ENCODE data around the gene NADK. TPM values are rescaled to one million over a fixed set of nuclear protein-coding genes. Genes with fewer than 3 reads are reported as not detected.
"Not testable (repeated sequence)": the region's sequence is repeated elsewhere in the genome, so short reads cannot be mapped to it uniquely, and the experiment has no call there.

NADK gene
- total RNA-seq, 6 experiments from 2014 or later, result 80.3 to 143 (median 100) TPM

DNA sequence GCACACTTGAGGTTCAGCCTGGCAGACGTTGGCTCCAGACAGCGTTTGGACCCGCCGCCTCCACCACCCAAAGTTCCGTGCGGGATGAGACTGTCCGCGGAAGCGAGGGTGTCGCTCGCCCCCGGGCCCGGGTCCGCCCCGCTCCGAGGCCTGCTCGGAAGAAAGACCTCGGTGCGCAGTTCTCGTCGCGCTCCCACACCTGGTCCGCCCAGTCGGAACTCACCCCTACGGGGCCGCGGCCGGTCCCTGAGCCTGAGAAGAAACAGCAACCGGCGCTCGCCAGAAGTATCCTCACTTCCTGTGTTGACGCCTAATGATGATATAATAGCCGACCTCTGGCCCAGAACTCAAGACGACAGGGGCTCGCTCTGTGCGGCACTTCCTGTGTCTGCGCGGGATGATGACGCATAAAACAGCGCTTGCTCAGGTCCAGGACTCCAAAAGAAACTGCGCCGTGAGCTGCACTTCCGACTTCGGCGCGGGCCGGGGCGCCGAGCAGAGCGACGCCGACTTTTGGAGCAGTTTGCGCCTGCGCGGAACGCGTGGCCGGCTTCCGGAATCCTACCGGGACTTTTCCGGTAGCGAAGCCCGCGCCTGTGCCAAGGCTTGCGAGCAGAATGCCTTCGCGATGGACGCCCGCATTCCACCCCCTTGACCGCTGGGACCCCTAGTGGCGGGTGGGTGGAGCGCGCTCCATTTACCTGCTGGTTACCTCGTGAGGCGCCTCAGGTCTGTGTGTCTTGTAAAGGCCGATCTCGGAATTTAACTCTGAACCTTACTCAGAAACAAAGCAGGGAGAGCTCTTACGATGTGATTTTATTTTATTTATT is 54.0 kb downstream of the NADK start, which contains the start of gene CDK11A:
CDK11A (minus strand) TSS at position 323 of the 830 bp plus-strand sequence. CDS start 1,539 bp downstream, outside the sequence.
- H3K4me3 ChIP-seq, result peak within 1 kb of the TSS; percentile 50 to 65 (median 58)
- H3K36me3 ChIP-seq; H3K27me3 ChIP-seq; H3K4me1 ChIP-seq; H3K9me3 ChIP-seq; intact Hi-C loops (cut with DNase I): not testable (repeated sequence)
- peak; percentile 95 to 98 (median 97) for DNase-seq
- ATAC-seq, result peak; percentile 93 to 96 (median 95)
- WGBS (ENCODE audit: insufficient coverage, low coverage, low lambda C conversion rate, missing lambda C conversion rate), result 0% methylated on average over 11 of the region's 78 CpGs
- peak within 1 kb of the TSS; percentile 37 to 74 (median 63) for H3K27ac ChIP-seq
- peak; percentile 77 for TF ChIP-seq POLR2A (IDR thresholded peaks at IDR 0.05)
- TF ChIP-seq, protein P1, sequence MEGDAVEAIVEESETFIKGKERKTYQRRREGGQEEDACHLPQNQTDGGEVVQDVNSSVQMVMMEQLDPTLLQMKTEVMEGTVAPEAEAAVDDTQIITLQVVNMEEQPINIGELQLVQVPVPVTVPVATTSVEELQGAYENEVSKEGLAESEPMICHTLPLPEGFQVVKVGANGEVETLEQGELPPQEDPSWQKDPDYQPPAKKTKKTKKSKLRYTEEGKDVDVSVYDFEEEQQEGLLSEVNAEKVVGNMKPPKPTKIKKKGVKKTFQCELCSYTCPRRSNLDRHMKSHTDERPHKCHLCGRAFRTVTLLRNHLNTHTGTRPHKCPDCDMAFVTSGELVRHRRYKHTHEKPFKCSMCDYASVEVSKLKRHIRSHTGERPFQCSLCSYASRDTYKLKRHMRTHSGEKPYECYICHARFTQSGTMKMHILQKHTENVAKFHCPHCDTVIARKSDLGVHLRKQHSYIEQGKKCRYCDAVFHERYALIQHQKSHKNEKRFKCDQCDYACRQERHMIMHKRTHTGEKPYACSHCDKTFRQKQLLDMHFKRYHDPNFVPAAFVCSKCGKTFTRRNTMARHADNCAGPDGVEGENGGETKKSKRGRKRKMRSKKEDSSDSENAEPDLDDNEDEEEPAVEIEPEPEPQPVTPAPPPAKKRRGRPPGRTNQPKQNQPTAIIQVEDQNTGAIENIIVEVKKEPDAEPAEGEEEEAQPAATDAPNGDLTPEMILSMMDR (IDR thresholded peaks at IDR 0.05), result peak; percentile 20 to 37 (median 31)

GRCh38 chr1:1721201-1721600 is 57.1 kb downstream of the NADK start:
- H3K4me1 ChIP-seq, result no peaks in the 10 kb centered on the region
- no peak overlapping the region for H3K4me3 ChIP-seq
- DNase-seq, result no peak
- no peaks in the 10 kb centered on the region for H3K27me3 ChIP-seq
- no peak overlapping the region for H3K27ac ChIP-seq
- H3K9me3 ChIP-seq, result no peaks in the 10 kb centered on the region
- ATAC-seq, result no peak
- intact Hi-C loops (cut with DNase I), result no loop called here
- H3K36me3 ChIP-seq, result peaks cover 0 to 10% (median 7%) of the 10 kb centered on the region in 4 donors
- WGBS (ENCODE audit: insufficient coverage, low coverage, low lambda C conversion rate, missing lambda C conversion rate), result 62% methylated on average over 5 of the region's 7 CpGs
- TF ChIP-seq, protein P1 (IDR thresholded peaks at IDR 0.05), result no peak
- TF ChIP-seq POLR2A (IDR thresholded peaks at IDR 0.05), result no peak

DNA sequence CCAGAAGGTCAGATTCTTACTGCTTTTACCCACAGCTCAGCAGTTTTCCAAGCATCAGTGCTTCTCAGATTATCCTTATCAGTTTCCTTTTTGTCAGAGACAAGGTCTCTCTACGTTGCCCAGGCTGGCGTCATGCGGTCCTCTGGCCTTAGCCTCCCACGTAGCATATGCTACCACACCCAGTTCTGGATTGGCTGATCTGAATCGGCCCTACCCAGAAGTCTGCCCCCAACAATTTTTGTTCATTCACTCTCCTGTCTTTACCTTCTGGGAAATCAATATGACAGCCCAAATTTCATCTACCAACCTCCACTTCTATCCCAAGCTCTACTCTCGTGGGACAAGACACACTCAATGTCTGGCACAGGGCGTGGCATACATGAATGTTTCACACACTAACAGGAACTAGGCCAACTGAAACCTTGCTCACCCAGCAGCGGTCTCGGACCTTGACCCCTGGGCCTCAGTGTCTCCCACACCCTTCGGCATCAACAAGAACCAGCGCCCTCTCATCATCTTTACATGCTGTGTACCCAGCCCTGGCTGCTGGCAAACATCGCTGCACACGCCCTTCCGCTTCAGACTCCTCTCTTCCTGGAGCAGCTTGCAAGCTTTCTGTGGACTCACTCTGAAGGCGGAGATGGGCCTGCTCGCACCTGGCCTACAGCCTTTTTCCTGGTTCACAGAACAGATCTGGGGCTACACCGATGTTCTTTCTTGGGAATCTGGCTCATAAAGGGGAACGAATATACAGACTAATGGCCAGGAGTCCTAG is 63.0 kb downstream of the NADK start:
- 40% methylated on average over 2 of the region's 18 CpGs for WGBS (ENCODE audit: insufficient coverage, low coverage, low lambda C conversion rate, missing lambda C conversion rate)
- ATAC-seq; H3K4me1 ChIP-seq; H3K27ac ChIP-seq; intact Hi-C loops (cut with DNase I); H3K36me3 ChIP-seq; H3K27me3 ChIP-seq; H3K4me3 ChIP-seq; H3K9me3 ChIP-seq; DNase-seq: not testable (repeated sequence)

DNA sequence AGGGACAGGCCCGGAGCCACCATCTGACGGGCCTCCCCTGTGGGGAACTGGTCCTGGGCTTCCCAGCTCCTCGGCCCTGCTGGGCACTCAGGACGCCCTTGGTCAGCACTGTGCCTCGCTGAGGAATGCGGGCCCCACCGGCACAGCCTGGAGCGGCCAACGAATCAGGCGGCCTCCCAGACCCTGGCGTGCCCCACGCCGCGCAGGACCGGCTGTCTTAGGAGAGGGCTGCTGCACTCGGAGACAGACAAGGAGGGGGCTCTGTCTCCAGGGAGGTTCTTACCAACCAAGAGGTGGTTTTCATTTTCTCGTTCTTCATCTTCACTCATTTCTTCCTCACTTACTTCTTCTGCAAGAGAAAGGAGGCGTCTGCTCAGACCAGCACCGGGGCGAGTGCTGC is 70.4 kb downstream of the NADK start:
- H3K27ac ChIP-seq; ATAC-seq; H3K4me3 ChIP-seq; DNase-seq; H3K9me3 ChIP-seq; H3K4me1 ChIP-seq; H3K36me3 ChIP-seq; intact Hi-C loops (cut with DNase I); H3K27me3 ChIP-seq: not testable (repeated sequence)
- WGBS (ENCODE audit: insufficient coverage, low coverage, low lambda C conversion rate, missing lambda C conversion rate), result no CpG with 5 or more reads among the region's 20 CpGs

DNA sequence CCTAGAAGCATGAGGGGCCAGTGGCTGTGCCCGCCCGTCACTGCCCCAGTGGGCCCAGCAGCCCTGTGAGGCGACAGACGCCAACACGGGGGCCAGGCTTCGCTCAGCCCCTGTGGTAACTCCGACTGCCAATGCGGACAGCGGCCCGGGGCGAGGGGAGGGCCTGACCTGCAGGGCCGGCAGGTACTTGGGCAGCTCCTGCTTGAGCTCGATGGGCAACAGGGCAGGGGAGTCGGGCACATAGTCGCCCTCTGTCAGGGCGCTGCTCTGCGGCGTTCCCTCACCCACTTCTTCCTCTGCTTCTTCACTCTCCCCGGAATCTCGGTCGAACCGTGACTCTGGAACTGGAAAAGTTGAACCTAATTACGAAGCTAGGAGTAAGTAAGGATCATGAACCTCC is 71.0 kb downstream of the NADK start:
- H3K9me3 ChIP-seq; DNase-seq; H3K27me3 ChIP-seq; ATAC-seq; intact Hi-C loops (cut with DNase I); H3K4me1 ChIP-seq; H3K4me3 ChIP-seq; H3K27ac ChIP-seq; H3K36me3 ChIP-seq: not testable (repeated sequence)
- no CpG with 5 or more reads among the region's 23 CpGs for WGBS (ENCODE audit: insufficient coverage, low coverage, low lambda C conversion rate, missing lambda C conversion rate)

DNA sequence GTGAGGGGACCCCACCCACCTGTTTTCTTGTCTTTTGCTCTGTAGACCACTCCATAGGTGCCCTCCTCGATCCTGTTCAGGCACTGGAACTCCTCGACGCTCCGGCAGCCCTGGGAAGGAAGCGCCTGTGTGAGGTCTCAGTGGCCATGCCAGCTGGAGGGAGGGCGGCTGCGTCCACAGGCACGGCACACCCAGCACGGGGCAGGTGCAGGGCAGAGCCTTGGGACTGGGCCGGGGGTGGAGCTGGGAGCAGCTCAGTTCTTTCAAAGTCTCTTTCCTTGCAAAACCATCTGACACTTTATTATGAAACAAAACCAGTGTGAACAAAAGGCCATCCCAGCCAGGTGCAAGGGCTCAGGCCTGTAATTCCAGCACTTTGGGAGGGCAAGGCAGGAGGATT is 72.6 kb downstream of the NADK start:
- DNase-seq; H3K4me1 ChIP-seq; ATAC-seq; intact Hi-C loops (cut with DNase I); H3K27ac ChIP-seq; H3K4me3 ChIP-seq; H3K27me3 ChIP-seq; H3K36me3 ChIP-seq; H3K9me3 ChIP-seq: not testable (repeated sequence)
- WGBS (ENCODE audit: insufficient coverage, low coverage, low lambda C conversion rate, missing lambda C conversion rate), result 97% methylated on average over 5 of the region's 10 CpGs

GRCh38 chr1:1704284-1704957 is 73.8 kb downstream of the NADK start:
- intact Hi-C loops (cut with DNase I); DNase-seq: not testable (repeated sequence)

More at GRCh38 chr1:1704284-1704957, 73.8 kb downstream of the NADK start:
- not testable (repeated sequence) for H3K36me3 ChIP-seq, H3K4me3 ChIP-seq, ATAC-seq, H3K9me3 ChIP-seq, H3K4me1 ChIP-seq, H3K27me3 ChIP-seq, H3K27ac ChIP-seq
- WGBS (ENCODE audit: insufficient coverage, low coverage, low lambda C conversion rate, missing lambda C conversion rate), result 83% methylated on average over 1 of the region's 27 CpGs
